SK-N-MC (cell line): Measurements from ENCODE around the gene MKRN2OS.

Source experiments
- EZH2 ChIP-seq: fragments of 200-600 bp; sonication (generic); IDR thresholded peaks from one replicate; pipeline ENCODE4 v1.6.1; 2017; ENCODE audit warnings: antibody characterized with exemption
- FOXP2 ChIP-seq: optimal IDR thresholded peaks from 2 replicates; pipeline ENCODE3; 2011; ENCODE audit warnings: mild to moderate bottlenecking, moderate library complexity; ENCODE audit not compliant: insufficient read depth; ENCODE audit errors: extremely low read length, control extremely low read depth
- POLR2AphosphoS5 ChIP-seq: IDR thresholded peaks from 2 replicates; pipeline ENCODE4 v1.6.1; 2012; ENCODE audit warnings: mild to moderate bottlenecking, low read depth, low read length, borderline replicate concordance

DNA sequence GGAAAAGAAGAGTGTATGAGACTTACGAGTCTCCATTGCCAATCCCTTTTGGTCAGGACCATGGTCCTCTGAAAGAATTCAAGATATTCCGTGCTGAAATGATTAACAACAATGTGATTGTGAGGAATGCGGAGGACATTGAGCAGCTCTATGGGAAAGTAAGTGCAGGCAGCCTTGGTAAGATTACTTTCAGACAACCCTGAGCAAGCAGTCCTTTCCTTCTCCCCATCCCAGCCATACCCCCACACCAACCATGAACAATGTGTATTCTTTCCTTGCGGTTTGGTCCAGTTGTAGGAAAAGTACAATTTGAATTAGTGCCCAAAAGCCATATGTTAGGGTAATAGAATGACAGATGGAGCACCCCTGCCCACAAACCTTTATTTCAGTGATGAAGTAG lies 55.5 kb downstream of the MKRN2OS start:
- no peak for TF ChIP-seq EZH2
- TF ChIP-seq POLR2AphosphoS5, result no peak
- TF ChIP-seq FOXP2, result no peak
